ENCODE data around the gene PACSIN2. TPM values are rescaled to one million over a fixed set of nuclear protein-coding genes. Genes with fewer than 3 reads are reported as not detected.

Gene PACSIN2
- total and polyA plus RNA-seq, 2 of the 13 experiments (the other 11 are each of a cell fraction or from before 2014, with no cell fraction given), result 54.1 to 68.8 TPM

- in situ Hi-C loops (cut with HindIII; ENCODE audit: extremely low pct_ligation_motif_present, low pct_unique_long_range_greater_than_20kb), result no loop called here
- TF ChIP-seq ZSCAN9 (CRISPR knock-in tag; IDR thresholded peaks at IDR 0.05; ENCODE audit: borderline replicate concordance), result peak; percentile 48; the same call in 1 of the 2 replicates
- no peak for TF ChIP-seq GTF3A (CRISPR knock-in tag; conservative IDR thresholded peaks at IDR 0.05)
- no peak for TF ChIP-seq PHB2 (IDR thresholded peaks at IDR 0.05; ENCODE audit: partially characterized antibody)
- TF ChIP-seq ZNF333 (CRISPR knock-in tag; IDR thresholded peaks at IDR 0.05; ENCODE audit: borderline replicate concordance), result no peak
- 0 out of 2 replicates have a peak, but pooled peaks have one; percentile 33 for TF ChIP-seq ZNF501 (CRISPR knock-in tag; IDR thresholded peaks at IDR 0.05)
- TF ChIP-seq ZNF460 (CRISPR knock-in tag; IDR thresholded peaks at IDR 0.05; ENCODE audit: borderline replicate concordance), result no peak
- TF ChIP-seq PATZ1 (CRISPR knock-in tag; IDR thresholded peaks at IDR 0.05), result peak; percentile 17; the same call in 1 of the 2 replicates
- TF ChIP-seq SOX13 (IDR thresholded peaks at IDR 0.05), result no peak
- TF ChIP-seq SOX13 (CRISPR knock-in tag; conservative IDR thresholded peaks at IDR 0.05 in 1 of 2, IDR thresholded peaks at IDR 0.05 in 1 of 2), result 0 out of 4 replicates have a peak, but pooled peaks of 1 of the 2 experiments have one; percentile 26
- 0 out of 2 replicates have a peak, but pooled peaks have one; percentile 20 for TF ChIP-seq HDAC2 (CRISPR knock-in tag; IDR thresholded peaks at IDR 0.05)
- peak; percentile 26; the same call in 1 of the 2 replicates for TF ChIP-seq HNF4A (CRISPR knock-in tag; IDR thresholded peaks at IDR 0.05)
- no peak for TF ChIP-seq SSRP1 (CRISPR knock-in tag; IDR thresholded peaks at IDR 0.05)
- TF ChIP-seq ZNF234 (CRISPR knock-in tag; conservative IDR thresholded peaks at IDR 0.05), result no peak
- TF ChIP-seq ZFX (CRISPR knock-in tag; IDR thresholded peaks at IDR 0.05; ENCODE audit: low read depth), result no peak
- no peak for TF ChIP-seq ZNF496 (CRISPR knock-in tag; IDR thresholded peaks at IDR 0.05; ENCODE audit: insufficient replicate concordance)
- TF ChIP-seq CREM (IDR thresholded peaks at IDR 0.05), result no peak
- TF ChIP-seq CREM (CRISPR knock-in tag; IDR thresholded peaks at IDR 0.05), result no peak
- TF ChIP-seq ZNF235 (CRISPR knock-in tag; IDR thresholded peaks at IDR 0.05; ENCODE audit: borderline replicate concordance), result no peak
- TF ChIP-seq ZBTB38 (CRISPR knock-in tag; IDR thresholded peaks at IDR 0.05), result peak; percentile 66; the same call in 1 of the 2 replicates
- TF ChIP-seq TRAFD1 (CRISPR knock-in tag; IDR thresholded peaks at IDR 0.05; ENCODE audit: borderline replicate concordance), result no peak
- peak; percentile 94 for TF ChIP-seq ZNF335 (CRISPR knock-in tag; IDR thresholded peaks at IDR 0.05)
These were observed 7.3 kb downstream of the PACSIN2 start for GRCh38 chr22:43007519-43008102.

More at GRCh38 chr22:43007519-43008102, 7.3 kb downstream of the PACSIN2 start:
- ChIA-PET CTCF (ENCODE audit: low intra/inter-chr PET ratio, low total read pairs) (no interaction called here), POLR2A (interaction anchor here (1.1 to 7.3 kb wide), 3 partner anchors 11 to 68 kb away, joined by 3 to 101 read pairs (median 4); no protein-coding TSS in a partner anchor)
- DNase-seq (ENCODE audit: low spot score) (peak; percentile 65), FAIRE-seq (no peak), ATAC-seq (peak; percentile 85)
- peak overlapping the region in 1 of 3 experiments; percentile 11; a peak in 1 of 6 replicates for H3K4me3 ChIP-seq (replicated peaks in 1 of 3; ENCODE audit: insufficient read depth in 1 of 3, low read depth in 2 of 3, low read length in 3 of 3)
- H3K27ac ChIP-seq (ENCODE audit: extremely low read length, insufficient read depth, low read length), result peak overlapping the region; percentile 35
- WGBS (ENCODE audit: low lambda C conversion rate), result 31% methylated on average over 5 of the region's 5 CpGs
- intact Hi-C loops (cut with micrococcal nuclease; ENCODE audit: unreplicated experiment), result no loop called here
- BruUV-seq (replicated peaks), result no TSS peak
- no peak overlapping the region for H2AFZ ChIP-seq (ENCODE audit: low read length)
- no peak overlapping the region for H3K9ac ChIP-seq (ENCODE audit: insufficient read depth, low read depth, low read length)
- H3K79me2 ChIP-seq (ENCODE audit: insufficient read depth, low read length), result peaks cover 95% of the 10 kb centered on the region
- peak overlapping the region; percentile 28 for H3K4me2 ChIP-seq (ENCODE audit: low read depth, low read length)
- H4K20me1 ChIP-seq (ENCODE audit: insufficient read depth, low read length), result peaks cover 47% of the 10 kb centered on the region
- no peaks in the 10 kb centered on the region for H3K9me3 ChIP-seq (ENCODE audit: low read length)
- peaks cover 97% of the 10 kb centered on the region for H3K4me1 ChIP-seq (ENCODE audit: insufficient read depth, low read length)
- H3K27me3 ChIP-seq (ENCODE audit: control insufficient read depth in 1 of 2, insufficient read depth in 2 of 2, low read length in 2 of 2), result no peaks in the 10 kb centered on the region
- no peaks in the 10 kb centered on the region; a peak in 1 of 5 replicates for H3K36me3 ChIP-seq (replicated peaks in 1 of 2; ENCODE audit: control insufficient read depth in 1 of 2, insufficient read depth in 2 of 2, low read length in 2 of 2)
